ENCODE data around the gene ZNF524. TPM values are rescaled to one million over a fixed set of nuclear protein-coding genes. Genes with fewer than 3 reads are reported as not detected.

The ZNF524 gene
- total RNA-seq, 2 donors from 2014 or later, result 10.6 to 11.1 TPM

DNA sequence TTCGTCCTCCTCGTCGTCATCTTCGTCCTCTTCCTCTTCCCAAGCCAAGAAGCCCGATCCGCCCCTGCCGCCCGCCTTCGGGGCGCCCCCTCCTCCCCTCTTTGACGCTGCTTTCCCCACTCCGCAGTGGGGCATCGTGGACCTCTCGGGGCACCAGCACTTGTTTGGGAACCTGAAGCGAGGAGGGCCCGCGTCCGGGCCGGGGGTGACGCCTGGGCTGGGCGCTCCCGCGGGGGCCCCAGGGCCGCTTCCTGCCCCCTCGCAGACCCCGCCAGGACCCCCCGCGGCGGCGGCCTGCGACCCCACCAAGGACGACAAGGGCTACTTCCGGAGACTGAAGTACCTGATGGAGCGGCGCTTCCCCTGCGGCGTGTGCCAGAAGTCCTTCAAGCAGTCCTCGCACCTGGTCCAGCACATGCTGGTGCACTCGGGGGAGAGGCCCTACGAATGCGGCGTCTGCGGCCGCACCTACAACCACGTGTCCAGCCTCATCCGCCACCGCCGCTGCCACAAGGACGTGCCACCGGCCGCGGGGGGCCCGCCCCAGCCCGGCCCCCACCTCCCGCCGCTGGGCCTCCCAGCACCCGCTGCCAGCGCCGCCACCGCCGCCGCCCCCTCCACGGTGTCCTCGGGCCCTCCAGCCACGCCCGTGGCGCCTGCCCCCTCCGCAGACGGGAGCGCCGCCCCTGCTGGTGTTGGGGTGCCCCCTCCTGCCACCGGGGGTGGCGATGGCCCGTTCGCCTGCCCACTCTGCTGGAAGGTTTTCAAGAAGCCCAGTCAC lies 14.0 kb downstream of the ZNF524 start:
- DNase-seq (ENCODE audit: low spot score), result no peak
- intact Hi-C loops (cut with DNase I), result no loop called here

DNA sequence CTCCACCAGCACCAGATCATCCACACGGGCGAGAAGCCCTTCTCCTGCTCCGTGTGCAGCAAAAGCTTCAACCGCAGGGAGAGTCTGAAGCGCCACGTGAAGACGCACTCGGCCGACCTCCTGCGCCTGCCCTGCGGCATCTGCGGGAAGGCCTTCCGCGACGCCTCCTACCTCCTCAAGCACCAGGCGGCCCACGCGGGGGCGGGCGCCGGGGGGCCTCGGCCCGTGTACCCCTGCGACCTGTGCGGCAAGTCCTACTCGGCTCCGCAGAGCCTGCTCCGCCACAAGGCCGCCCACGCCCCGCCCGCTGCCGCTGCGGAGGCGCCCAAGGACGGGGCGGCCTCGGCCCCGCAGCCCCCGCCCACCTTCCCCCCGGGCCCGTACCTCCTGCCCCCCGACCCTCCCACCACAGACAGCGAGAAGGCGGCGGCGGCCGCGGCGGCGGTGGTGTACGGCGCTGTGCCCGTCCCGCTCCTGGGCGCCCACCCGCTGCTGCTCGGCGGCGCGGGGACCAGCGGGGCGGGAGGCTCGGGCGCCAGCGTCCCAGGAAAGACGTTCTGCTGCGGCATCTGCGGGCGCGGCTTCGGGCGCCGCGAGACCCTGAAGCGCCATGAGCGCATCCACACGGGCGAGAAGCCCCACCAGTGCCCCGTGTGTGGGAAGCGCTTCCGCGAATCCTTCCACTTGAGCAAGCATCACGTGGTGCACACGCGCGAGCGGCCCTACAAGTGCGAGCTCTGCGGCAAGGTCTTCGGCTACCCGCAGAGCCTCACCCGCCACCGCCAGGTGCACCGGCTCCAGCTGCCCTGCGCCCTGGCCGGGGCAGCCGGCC lies 14.8 kb downstream of the ZNF524 start:
- DNase-seq (ENCODE audit: low spot score), result no peak
- intact Hi-C loops (cut with DNase I), result no loop called here

DNA sequence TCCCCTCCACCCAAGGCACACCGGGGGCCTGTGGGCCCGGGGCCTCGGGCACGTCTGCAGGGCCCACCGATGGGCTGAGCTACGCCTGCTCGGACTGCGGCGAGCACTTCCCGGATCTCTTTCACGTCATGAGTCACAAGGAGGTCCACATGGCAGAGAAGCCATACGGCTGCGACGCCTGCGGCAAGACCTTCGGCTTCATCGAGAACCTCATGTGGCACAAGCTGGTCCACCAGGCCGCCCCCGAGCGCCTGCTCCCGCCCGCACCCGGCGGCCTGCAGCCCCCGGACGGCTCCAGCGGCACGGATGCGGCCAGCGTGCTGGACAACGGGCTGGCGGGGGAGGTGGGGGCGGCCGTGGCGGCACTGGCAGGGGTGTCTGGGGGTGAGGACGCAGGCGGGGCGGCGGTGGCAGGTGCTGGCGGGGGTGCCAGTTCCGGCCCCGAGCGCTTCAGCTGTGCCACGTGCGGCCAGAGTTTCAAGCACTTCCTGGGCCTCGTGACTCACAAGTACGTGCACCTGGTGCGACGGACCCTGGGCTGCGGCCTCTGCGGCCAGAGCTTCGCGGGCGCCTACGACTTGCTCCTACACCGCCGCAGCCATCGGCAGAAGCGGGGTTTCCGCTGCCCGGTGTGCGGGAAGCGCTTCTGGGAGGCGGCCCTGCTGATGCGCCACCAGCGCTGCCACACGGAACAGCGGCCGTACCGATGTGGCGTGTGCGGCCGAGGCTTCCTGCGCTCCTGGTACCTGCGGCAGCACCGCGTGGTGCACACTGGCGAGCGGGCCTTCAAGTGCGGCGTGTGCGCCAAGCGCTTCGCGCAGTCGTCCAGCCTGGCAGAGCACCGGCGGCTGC lies 15.7 kb downstream of the ZNF524 start:
- intact Hi-C loops (cut with DNase I), result no loop called here
- no peak for DNase-seq (ENCODE audit: low spot score)

DNA sequence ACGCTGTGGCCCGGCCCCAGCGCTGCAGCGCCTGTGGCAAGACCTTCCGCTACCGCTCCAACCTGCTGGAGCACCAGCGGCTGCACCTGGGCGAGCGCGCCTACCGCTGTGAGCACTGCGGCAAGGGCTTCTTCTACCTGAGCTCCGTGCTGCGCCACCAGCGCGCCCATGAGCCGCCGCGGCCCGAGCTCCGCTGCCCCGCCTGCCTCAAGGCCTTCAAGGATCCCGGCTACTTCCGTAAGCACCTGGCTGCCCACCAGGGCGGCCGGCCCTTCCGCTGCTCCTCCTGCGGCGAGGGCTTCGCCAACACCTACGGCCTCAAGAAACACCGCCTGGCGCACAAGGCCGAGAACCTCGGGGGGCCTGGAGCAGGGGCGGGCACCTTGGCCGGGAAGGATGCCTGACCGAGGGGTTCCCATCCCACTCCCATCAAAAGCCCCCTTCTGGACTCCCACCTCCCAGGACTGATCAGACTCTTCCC lies 16.3 kb downstream of the ZNF524 start:
- DNase-seq (ENCODE audit: low spot score), result no peak
- intact Hi-C loops (cut with DNase I), result no loop called here

DNA sequence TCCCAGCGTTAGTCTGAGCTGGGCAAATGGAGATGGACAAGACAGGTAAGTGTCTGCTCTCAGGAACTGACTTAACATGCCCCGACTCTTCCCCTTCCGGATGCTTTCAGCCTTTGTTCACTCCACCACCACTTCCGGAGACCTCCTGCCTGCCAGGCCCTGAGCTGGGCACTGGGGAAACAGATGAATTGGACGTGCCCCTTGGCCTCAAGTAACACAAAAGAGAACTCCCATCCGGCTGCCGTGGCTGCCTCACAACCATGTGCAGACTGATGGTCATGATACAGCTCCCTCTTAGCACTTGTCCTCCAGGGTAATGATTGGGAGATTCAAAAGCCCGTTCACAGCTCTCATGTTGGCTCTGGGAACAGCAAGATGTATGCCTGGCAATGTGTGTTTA lies 17.3 kb downstream of the ZNF524 start:
- no peak for DNase-seq (ENCODE audit: low spot score)
- intact Hi-C loops (cut with DNase I), result no loop called here

DNA sequence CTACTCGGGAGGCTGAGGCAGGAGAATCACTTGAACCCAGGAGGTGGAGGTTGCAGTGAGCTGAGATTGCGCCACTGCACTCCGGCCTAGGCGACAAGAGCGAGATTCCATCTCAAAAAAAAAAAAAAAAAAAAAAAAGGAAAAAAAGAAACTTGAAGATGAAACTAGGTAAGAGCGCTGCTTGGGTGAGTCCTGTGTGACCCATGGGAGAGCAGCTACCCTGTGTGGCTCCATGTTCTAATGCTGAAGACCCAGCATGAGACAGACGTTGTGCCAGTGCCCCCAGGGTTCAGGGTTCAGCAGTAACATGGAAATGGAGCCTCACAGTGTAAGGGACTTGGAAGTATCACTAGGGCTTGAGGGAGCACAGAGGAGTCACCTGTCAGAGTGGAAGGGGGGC lies 18.3 kb downstream of the ZNF524 start:
- intact Hi-C loops (cut with DNase I), result no loop called here
- DNase-seq (ENCODE audit: low spot score), result no peak

DNA sequence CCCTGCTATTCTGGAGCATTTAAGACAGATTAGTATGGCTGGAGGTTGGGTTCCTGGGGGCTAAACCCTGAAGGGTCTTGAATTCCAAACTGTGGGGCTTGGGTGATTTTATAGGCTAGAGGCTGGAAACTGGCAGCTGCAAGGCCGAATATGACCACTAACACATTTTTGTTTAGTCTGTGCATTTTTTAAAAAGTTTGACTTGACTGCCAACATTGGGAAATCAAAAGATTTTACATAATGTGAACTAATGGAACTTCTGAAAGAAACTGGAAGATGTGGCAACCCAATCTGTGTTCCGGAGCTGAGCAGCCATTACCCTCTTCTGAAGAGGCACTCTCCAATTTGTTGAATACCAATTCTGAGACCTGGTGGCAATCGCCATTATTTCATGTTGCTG lies 19.2 kb downstream of the ZNF524 start:
- DNase-seq (ENCODE audit: low spot score), result no peak
- intact Hi-C loops (cut with DNase I), result no loop called here

DNA sequence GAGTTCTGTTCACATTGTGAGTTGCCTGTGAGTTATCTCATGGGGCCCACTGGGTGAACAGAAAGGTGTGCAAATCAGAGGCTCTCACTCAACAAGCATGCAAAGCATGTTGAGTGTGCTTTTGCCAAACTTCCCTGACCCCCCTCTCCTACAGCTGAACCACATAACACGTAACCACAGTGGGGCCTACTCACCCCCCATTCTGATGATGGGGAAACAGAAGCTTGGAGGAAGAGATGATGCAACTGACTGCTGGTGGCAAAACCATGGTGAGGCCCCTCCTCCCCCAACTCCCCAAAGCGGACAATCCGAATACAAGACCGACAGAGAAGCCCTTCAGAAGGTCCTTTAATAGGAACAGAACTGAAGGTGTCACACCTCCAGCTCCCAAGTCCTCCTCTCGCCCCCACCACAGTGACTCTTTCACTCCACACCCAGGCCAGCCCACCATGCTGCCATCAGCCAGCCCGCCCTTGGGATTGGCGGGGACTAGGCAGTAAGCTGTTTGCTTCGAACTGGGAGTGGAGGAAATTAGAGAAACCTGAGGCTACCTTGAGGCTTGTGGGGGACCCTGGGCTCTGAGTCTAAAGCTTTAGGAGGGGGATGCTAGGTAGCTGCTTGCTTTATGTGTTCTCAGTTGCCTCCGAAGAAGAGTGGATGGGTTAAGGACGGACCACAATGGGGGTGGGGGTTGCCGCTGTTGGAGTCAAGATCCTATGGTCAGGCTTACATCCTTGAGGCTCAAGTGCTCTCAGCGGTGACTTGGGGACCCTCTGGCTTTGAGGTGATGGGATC lies 20.5 kb downstream of the ZNF524 start:
- DNase-seq (ENCODE audit: low spot score), result no peak
- intact Hi-C loops (cut with DNase I), result no loop called here

DNA sequence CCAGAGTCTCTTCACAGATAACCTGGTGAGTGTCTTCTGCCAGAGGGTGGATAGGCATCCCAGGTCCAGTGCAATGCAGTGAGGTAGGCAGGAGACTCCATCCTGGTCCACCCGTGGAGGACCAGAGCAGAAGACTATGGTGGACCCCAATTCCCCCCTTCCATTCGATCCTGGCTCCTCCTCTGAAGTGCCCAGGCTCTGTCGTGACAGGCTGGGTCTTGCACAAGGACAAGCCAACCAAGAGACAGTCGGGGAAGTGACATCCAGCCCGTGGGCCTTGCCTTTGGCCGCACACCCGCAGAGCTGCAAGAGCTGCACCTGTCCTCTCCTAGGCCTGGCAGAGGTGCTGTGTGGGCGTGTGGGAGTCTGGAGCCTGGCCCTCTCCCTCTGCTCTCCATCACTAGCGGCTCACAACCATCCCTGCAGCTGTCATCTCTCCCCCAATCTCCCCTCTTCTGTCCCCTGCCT lies 21.2 kb downstream of the ZNF524 start:
- DNase-seq (ENCODE audit: low spot score), result no peak
- intact Hi-C loops (cut with DNase I), result no loop called here

DNA sequence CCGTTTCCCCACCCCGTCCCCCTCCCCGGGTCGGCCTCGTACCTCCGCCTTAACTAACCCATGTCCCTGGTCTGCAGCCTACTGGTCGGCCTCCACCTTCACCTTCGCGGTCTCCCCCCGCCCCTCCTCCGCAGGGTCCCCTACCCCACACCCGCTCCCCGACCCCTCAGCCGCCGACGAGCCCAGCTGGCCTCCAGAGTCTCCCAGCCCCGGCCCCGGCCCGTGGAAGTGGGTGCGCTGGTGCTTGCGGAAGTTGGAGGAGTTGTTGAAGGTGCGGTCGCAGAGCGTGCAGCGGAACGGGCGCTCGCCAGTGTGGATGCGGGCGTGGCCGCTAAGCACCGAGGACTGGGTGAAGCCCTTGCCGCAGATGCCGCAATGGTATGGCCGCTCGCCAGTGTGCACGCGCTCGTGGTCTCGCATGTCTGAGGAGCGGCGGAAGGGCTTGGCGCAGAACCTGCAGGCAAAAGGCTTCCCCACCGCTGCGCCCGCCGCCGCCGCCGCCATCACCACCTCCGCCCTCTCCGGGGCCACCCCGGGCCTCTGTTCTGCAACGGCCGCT lies 21.7 kb downstream of the ZNF524 start:
- no peak for DNase-seq (ENCODE audit: low spot score)
- intact Hi-C loops (cut with DNase I), result no loop called here

DNA sequence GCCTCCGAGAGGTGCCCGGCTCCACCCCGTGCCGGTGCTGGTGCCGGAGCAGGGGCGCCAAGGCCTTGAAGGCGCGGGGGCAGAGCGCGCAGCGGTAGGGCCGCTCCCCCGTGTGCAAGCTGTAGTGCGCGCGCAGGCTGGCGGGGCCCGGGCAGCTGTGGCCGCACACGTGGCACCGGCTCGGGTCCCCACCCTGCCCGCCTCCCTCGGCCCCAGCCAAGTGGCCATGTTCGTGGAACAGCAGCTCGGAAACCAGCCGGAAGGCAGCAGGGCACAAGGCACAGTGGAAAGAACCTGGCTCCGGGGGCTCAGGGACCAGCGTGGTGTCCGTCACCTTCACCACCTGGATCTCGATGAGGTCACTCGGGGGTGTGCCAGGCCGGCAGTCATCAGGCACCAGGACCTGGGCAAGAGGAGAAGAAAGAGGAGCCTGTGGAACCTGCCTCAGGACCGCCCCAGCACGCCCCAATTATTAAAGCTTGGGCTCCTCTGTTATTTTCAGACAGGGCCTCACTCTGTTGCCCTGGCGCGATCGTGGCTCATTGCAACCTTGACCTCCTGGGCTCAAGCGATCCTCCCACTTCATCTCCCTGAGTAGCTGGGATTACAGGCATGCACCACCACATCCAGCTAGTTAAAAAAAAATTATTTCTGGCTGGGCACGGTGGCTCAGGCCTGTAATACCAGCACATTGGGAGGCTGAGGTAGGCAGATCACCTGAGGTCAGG lies 22.3 kb downstream of the ZNF524 start:
- no peak for DNase-seq (ENCODE audit: low spot score)
- intact Hi-C loops (cut with DNase I), result no loop called here

DNA sequence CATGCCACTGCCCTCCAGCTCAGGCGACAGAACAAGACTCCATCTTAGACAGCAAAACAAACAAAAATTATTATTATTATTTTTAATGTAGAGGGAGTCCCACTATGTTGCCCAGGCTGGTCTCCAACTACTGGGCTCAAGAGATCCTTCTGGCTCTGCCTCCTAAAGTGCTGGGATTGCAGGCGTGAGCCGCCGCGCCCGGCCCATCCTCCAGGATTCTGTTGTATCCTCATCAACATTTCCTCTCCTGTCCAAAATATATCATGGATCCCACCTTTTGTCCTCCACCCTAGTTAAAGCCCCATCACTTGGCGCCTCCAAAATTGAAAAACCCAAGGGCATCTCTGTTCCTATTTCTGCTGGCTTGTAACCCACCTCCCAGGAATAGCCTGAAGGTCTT lies 23.0 kb downstream of the ZNF524 start:
- DNase-seq (ENCODE audit: low spot score), result no peak
- intact Hi-C loops (cut with DNase I), result no loop called here

DNA sequence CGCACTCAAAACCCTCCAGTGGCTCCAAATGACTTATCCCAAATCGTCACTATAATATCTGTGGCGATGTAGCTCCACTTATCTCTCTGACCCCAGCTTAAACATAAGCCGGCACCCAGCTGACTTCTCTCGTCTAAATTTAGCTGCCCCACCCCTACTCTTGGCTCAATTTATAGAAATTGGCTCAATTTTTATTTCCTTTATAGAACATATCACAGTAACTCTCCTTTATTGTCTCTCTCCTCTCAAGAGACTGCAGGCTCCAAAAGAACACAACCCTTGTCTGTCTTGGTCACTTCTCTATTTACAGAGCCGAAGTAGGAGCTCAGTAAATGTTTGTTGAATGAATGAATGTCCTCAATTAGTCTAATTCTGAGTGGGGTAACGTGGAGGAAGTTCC lies 23.5 kb downstream of the ZNF524 start:
- DNase-seq (ENCODE audit: low spot score), result no peak
- intact Hi-C loops (cut with DNase I), result no loop called here

DNA sequence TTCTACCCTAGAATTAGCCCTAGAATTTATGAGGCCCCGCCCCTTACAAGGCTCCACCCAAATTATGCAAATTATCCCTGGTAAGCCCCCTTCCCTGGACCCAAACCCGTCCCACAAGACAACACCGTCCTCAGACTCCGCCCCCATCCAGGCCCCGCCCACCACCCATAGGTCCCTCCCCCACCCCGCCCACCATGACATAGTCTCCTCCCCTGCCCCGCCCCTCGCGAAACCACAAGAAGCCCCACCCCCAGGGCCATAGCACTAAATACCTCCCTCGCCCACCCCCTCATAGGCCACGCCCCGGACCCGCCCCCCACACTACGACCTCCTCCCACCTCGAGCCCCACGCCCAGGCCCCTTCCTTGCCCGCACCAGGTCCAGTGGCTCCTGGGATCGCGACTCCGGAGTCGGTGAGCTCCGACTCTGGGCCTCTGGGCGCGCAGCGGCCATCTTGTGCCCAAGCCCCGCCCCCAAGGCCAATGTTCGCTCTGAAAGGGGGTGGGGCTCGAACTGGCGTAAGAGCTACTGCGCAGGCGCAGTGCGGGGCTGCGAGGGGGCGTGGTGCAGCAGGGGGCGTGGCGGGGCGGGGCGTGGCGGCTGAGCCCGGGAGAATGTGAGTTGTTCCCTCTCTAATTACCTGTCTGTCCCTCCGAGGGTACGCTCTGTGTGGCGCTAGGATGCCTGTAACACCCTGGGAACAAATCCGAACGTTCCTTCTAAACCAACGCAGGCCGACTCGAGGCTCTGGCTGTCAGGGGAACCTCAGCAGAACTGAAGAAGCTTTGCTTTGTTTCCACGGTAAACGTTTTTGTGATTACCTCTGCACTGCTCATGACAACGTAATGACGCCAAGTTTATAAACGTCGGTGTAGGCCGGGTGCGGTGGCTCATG lies 24.3 kb downstream of the ZNF524 start, which contains the start of gene ZNF784:
ZNF784 (minus strand) TSS at position 458 of the 895 bp plus-strand sequence; CDS start at position 453, 5 bp downstream.
- intact Hi-C loops (cut with DNase I), result loop anchor here in 1 of 2 donors (5.0 kb wide), 1 partner anchor 733 kb away; no protein-coding TSS in a partner anchor
- peak; percentile 98 for DNase-seq (ENCODE audit: low spot score)

DNA sequence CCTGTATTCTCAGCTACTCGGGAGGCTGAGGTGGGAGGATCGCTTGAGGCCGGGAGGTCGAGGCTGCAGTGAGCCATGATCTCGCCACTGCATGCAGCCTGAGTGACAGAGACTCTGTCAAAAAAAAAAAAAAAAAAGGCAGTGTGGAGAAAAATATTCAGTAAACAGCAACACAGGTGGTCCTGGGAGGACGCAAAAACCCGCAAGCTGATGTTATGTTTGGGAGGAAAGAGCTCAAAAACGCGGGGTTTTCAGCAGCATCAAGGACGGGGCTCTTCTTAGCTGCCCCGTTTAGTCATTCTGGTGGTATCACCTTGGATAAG lies 24.9 kb downstream of the ZNF524 start:
- intact Hi-C loops (cut with DNase I), result loop anchor here in 1 of 2 donors (5.0 kb wide), 1 partner anchor 732 kb away; no protein-coding TSS in a partner anchor
- DNase-seq (ENCODE audit: low spot score), result no peak

DNA sequence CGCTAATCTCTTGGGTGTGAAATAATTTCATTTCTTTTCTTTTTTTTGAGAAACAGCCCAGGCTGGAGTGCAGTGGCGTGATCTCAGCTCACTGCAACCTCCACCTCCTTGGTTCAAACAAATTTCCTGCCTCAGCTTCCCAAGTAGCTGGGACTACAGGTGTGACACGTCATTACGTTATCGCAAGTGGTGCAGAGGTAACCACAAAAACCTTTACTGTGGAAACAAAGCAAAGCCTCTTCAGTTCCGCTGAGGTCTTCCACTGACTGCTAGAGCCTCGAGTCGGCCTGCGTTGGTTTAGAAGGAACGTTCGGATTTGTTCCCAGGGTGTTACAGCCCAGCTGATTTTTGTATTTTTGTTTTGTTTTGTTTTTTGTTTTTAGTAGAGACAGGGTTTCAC lies 26.3 kb downstream of the ZNF524 start:
- intact Hi-C loops (cut with DNase I), result loop anchor here in 1 of 2 donors (5.0 kb wide), 1 partner anchor 731 kb away; no protein-coding TSS in a partner anchor
- no peak for DNase-seq (ENCODE audit: low spot score)

DNA sequence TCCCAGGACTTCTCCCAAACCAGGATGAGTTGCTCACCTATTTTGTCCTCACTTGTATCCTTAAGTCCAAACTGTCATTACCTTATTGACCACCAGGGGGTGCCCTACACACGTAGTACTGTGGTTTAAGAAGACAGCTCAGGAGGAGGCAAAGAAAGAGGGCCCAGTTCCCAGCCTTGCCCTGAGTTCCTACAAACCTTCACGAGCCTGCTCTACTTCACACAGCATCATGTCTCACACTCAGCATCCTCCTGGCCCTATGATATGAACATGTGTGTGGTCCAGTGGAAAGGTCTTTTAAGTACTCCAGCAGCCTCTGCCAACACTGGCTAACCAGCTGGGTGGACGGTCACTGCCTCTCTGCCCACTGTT lies 32.4 kb downstream of the ZNF524 start:
- intact Hi-C loops (cut with DNase I), result no loop called here
- DNase-seq (ENCODE audit: low spot score), result no peak

All from posterior vena cava (tissue), 2 donors.